ENCODE data around the gene INO80C.

Gene INO80C

DNA sequence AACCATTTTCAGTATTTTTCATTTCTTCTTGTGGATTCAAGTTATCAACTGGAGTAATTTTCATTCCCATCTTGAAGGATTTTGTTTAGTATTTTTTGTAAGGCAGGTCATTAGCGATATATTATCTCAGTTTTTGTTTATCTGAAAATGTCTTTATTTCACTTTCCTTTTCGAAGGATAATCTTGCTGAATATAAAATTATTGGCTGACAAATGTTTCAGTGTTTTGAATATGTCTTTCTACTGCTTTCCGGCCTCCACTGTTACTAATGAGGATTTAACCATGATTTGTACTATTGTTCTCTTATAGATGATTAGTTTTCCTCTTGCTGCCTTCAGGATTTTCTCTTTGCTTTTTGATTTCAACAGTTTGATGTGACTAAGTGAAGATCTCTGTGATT lies 62.4 kb downstream of the INO80C start:
- Histone ChIP-seq H3K27ac (no peak overlapping the region), H2AFZ (no peak overlapping the region), H3K9ac (no peak overlapping the region), H3K4me1 (no peaks in the 10 kb centered on the region), H3K27me3 (ENCODE audit: control insufficient read depth, insufficient read depth, low read length) (no peaks in the 10 kb centered on the region), H3K4me2 (ENCODE audit: low read length) (no peak overlapping the region), H3K79me2 (no peaks in the 10 kb centered on the region), H3K36me3 (ENCODE audit: control insufficient read depth, insufficient read depth, low read length) (no peaks in the 10 kb centered on the region), H3K4me3 (ENCODE audit: low read depth, low read length) (no peak overlapping the region), H3K9me3 (ENCODE audit: control insufficient read depth, low read length) (peaks cover 3% of the 10 kb centered on the region)
- TF ChIP-seq, protein P1, sequence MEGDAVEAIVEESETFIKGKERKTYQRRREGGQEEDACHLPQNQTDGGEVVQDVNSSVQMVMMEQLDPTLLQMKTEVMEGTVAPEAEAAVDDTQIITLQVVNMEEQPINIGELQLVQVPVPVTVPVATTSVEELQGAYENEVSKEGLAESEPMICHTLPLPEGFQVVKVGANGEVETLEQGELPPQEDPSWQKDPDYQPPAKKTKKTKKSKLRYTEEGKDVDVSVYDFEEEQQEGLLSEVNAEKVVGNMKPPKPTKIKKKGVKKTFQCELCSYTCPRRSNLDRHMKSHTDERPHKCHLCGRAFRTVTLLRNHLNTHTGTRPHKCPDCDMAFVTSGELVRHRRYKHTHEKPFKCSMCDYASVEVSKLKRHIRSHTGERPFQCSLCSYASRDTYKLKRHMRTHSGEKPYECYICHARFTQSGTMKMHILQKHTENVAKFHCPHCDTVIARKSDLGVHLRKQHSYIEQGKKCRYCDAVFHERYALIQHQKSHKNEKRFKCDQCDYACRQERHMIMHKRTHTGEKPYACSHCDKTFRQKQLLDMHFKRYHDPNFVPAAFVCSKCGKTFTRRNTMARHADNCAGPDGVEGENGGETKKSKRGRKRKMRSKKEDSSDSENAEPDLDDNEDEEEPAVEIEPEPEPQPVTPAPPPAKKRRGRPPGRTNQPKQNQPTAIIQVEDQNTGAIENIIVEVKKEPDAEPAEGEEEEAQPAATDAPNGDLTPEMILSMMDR (IDR thresholded peaks at IDR 0.05), result no peak

DNA sequence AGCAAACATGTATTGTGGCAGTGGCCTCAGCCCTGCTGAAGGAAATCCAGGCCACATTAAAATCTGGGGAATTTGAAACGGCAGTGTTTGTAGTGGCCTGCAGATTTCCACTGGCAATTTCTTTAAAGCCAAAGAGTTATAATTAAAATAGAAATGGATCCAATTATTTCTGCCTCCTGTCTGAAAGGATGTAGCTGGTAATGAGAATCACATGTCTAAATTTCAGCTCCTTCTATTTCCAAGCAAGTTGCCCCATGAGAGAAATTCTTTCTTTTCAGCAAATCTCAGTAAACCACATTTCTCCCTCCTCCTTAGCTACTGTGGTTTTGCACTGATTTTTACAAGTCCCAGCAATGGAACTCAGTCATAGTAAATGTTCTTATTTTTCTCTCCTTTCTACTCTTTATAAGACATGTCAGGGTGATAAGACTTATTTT lies 65.2 kb downstream of the INO80C start:
- no peak overlapping the region for H3K4me2 ChIP-seq (ENCODE audit: low read length)
- no peaks in the 10 kb centered on the region for H3K79me2 ChIP-seq
- no peaks in the 10 kb centered on the region for H3K36me3 ChIP-seq (ENCODE audit: control insufficient read depth, insufficient read depth, low read length)
- H3K4me3 ChIP-seq (ENCODE audit: low read depth, low read length), result no peak overlapping the region
- H3K27me3 ChIP-seq (ENCODE audit: control insufficient read depth, insufficient read depth, low read length), result no peaks in the 10 kb centered on the region
- H2AFZ ChIP-seq, result no peak overlapping the region
- TF ChIP-seq, protein P1 (IDR thresholded peaks at IDR 0.05), result no peak
- no peaks in the 10 kb centered on the region for H3K4me1 ChIP-seq
- peaks cover 3% of the 10 kb centered on the region for H3K9me3 ChIP-seq (ENCODE audit: control insufficient read depth, low read length)
- no peak overlapping the region for H3K27ac ChIP-seq
- no peak overlapping the region for H3K9ac ChIP-seq

DNA sequence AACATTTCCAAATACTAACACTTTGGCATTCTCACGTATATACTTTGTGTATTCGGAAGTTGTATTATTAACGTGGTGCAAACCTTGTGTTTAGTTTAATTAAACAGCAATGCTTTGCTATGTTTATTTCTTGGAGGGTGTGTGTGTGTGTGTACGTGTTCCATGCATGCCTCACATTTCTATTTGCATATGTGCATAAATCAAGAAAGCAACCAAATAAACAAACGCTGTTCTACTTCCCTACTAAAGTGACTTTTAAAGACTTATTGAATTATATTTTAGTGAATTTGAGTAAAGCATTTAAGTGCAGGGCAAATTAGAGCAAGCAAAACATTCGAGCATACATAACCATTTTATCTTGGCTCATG lies 66.4 kb downstream of the INO80C start:
- Histone ChIP-seq H3K9ac (no peak overlapping the region), H3K79me2 (no peaks in the 10 kb centered on the region), H2AFZ (no peak overlapping the region), H3K36me3 (ENCODE audit: control insufficient read depth, insufficient read depth, low read length) (no peaks in the 10 kb centered on the region), H3K4me2 (ENCODE audit: low read length) (no peak overlapping the region), H3K4me3 (ENCODE audit: low read depth, low read length) (no peak overlapping the region), H3K27me3 (ENCODE audit: control insufficient read depth, insufficient read depth, low read length) (no peaks in the 10 kb centered on the region), H3K27ac (no peak overlapping the region), H3K4me1 (no peaks in the 10 kb centered on the region), H3K9me3 (ENCODE audit: control insufficient read depth, low read length) (peaks cover 3% of the 10 kb centered on the region)
- TF ChIP-seq, protein P1 (IDR thresholded peaks at IDR 0.05), result no peak

DNA sequence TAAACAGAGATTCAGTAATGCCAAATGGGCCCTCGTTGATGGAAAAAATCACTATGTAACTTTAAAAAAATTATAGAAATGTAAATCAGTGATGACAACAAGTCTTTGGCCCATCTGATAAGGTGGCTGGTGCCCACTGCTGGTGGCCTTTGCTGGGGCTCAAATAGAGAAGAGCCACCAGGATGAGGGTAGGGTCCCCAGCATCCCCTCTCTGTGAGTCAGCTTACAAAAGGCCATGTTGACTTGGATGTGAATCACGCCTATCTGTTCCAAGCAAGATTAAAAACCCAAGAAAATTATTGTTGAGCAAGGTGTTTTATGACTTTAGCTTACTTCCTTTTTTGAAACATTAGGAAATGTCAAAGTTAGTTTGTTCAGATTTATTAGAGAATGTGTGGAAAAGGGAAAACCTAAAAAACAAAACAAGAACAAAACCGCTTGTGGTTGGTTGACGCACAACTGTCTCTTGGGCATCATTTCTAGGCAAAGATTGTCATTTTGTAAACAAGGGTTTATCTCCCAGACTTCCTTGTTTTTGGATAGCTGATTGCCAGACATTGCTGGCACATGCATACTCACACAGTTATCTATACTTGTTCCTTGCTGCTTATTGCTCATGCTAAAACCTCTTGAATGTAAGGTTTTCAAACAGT lies 66.9 kb downstream of the INO80C start:
- no peak overlapping the region for H3K4me3 ChIP-seq (ENCODE audit: low read depth, low read length)
- no peaks in the 10 kb centered on the region for H3K36me3 ChIP-seq (ENCODE audit: control insufficient read depth, insufficient read depth, low read length)
- H3K9ac ChIP-seq, result no peak overlapping the region
- H3K27ac ChIP-seq, result no peak overlapping the region
- H3K27me3 ChIP-seq (ENCODE audit: control insufficient read depth, insufficient read depth, low read length), result no peaks in the 10 kb centered on the region
- TF ChIP-seq, protein P1 (IDR thresholded peaks at IDR 0.05), result no peak
- H3K4me1 ChIP-seq, result no peaks in the 10 kb centered on the region
- no peak overlapping the region for H2AFZ ChIP-seq
- H3K9me3 ChIP-seq (ENCODE audit: control insufficient read depth, low read length), result peaks cover 3% of the 10 kb centered on the region
- no peaks in the 10 kb centered on the region for H3K79me2 ChIP-seq
- no peak overlapping the region for H3K4me2 ChIP-seq (ENCODE audit: low read length)

DNA sequence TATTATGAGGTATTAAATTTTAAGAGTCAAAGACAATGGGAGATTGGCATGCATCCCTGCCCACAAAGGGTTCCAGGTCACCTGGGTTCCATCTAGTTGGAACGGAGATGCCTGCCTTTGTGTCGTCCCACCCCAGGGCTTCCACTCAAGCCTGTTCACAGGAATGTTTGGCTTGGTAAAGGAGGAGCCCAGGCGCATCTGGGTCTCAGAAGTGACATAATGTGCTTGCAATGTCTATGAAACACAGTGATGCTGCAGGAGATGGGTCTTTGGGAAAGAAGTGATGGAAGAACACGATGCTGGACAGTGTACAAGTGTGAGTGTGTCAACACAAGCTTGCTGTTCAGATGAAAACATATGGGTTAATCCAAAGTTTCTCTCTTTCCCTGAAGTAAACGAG lies 71.0 kb downstream of the INO80C start:
- Histone ChIP-seq H3K9ac (no peak overlapping the region), H3K4me3 (ENCODE audit: low read depth, low read length) (no peak overlapping the region), H3K27ac (no peak overlapping the region), H3K27me3 (ENCODE audit: control insufficient read depth, insufficient read depth, low read length) (no peaks in the 10 kb centered on the region), H3K4me2 (ENCODE audit: low read length) (no peak overlapping the region), H3K9me3 (ENCODE audit: control insufficient read depth, low read length) (no peaks in the 10 kb centered on the region), H3K4me1 (no peaks in the 10 kb centered on the region), H2AFZ (no peak overlapping the region), H3K36me3 (ENCODE audit: control insufficient read depth, insufficient read depth, low read length) (no peaks in the 10 kb centered on the region), H3K79me2 (no peaks in the 10 kb centered on the region)
- TF ChIP-seq, protein P1 (IDR thresholded peaks at IDR 0.05), result no peak

Data from parathyroid adenoma (tissue), 2 donors.